BE2C (cell line): Measurements from ENCODE around the gene RRAGB.

Source experiments
- DNase-seq: peaks from one replicate; pipeline ENCODE4 v3.0.0-alpha.2; 2020
- H3K27me3 ChIP-seq: fragments of 250-450 bp; sonication (Bioruptor Pico); 2 replicates; pipeline ENCODE4 v1.5.1; 2020; ENCODE audit warnings: mild to moderate bottlenecking
- H3K36me3 ChIP-seq: fragments of 250-450 bp; sonication (Bioruptor Pico); 2 replicates; pipeline ENCODE4 v1.5.1; 2020; ENCODE audit warnings: mild to moderate bottlenecking
- H3K4me1 ChIP-seq: fragments of 250-450 bp; sonication (Bioruptor Pico); 2 replicates; pipeline ENCODE4 v1.5.1; 2020
- H3K4me3 ChIP-seq: 2 replicates; pipeline ENCODE4 v1.5.1; 2011; ENCODE audit warnings: low read depth, low read length
- H3K9me3 ChIP-seq: fragments of 250-450 bp; sonication (Bioruptor Pico); 2 replicates; pipeline ENCODE4 v1.5.1; 2020
- CTCF ChIP-seq: IDR thresholded peaks from 2 replicates; pipeline ENCODE4 v1.5.1; 2012; ENCODE audit warnings: mild to moderate bottlenecking, low read depth, low read length

Gene RRAGB

DNA sequence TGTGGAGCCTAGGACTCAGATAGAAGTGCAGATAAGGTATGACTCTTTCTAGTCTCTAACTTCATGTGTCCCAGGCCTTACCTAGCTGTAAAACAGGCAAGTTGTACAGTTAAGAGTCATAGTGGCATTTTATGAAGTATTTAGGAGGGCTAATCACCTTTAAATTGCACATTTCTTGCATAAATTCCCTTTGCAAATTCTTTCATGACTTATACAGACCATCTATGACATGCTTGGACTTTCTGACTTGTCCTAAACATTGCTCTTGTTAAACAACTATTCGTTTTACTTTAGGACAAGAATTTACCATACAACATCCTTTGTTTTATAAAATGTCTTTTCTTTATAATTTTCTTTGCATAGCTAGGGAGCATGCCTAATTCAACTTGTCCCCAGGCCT lies 7.8 kb upstream of the RRAGB start:
- H3K4me3 ChIP-seq, result no peak overlapping the region
- H3K36me3 ChIP-seq, result no peaks in the 10 kb centered on the region
- DNase-seq, result no peak
- TF ChIP-seq CTCF, result no peak
- no peaks in the 10 kb centered on the region for H3K9me3 ChIP-seq
- no peaks in the 10 kb centered on the region for H3K4me1 ChIP-seq
- no peaks in the 10 kb centered on the region for H3K27me3 ChIP-seq

DNA sequence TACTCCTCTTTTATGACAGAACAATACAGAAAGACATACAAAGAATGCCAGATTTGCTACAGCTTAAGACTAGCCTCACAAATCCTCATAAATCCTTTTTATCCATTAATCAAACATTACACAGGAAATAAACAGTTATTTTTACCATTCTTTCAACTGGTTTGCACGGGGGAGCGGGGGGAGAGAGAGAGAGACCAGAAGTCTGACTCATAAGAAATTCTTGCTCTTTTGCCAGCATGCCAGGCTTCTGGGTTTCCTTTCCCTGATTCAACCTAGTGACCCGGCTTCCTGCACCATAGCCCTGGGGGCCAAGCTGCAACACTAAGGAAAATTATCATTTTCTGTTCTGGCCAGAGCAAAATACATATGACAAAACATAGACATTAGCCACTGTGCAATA lies 6.8 kb upstream of the RRAGB start:
- Histone ChIP-seq H3K9me3 (no peaks in the 10 kb centered on the region), H3K27me3 (no peaks in the 10 kb centered on the region), H3K36me3 (no peaks in the 10 kb centered on the region), H3K4me3 (no peak overlapping the region), H3K4me1 (no peaks in the 10 kb centered on the region)
- no peak for TF ChIP-seq CTCF
- no peak for DNase-seq

DNA sequence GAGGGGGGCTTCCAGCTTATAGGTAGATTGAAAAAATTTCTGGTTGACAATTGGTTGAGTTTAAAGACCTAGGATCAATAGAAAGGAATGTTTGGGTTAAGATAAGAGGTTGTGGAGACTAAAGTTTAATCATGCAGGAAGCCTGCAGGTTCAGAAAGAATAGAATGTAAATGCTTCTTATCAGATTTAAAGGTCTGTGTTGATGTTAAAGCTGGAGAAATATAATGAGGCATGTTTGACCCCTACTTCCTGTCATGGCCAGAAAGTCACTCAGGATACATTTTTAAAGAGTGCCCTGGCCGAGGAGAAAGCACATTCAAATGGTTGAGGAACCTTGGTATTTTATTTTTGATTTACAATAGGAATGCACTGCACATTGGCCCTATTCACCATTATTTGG lies 3.9 kb upstream of the RRAGB start:
- Histone ChIP-seq H3K4me3 (no peak overlapping the region), H3K9me3 (no peaks in the 10 kb centered on the region), H3K36me3 (no peaks in the 10 kb centered on the region), H3K27me3 (no peaks in the 10 kb centered on the region), H3K4me1 (no peaks in the 10 kb centered on the region)
- no peak for DNase-seq
- no peak for TF ChIP-seq CTCF

DNA sequence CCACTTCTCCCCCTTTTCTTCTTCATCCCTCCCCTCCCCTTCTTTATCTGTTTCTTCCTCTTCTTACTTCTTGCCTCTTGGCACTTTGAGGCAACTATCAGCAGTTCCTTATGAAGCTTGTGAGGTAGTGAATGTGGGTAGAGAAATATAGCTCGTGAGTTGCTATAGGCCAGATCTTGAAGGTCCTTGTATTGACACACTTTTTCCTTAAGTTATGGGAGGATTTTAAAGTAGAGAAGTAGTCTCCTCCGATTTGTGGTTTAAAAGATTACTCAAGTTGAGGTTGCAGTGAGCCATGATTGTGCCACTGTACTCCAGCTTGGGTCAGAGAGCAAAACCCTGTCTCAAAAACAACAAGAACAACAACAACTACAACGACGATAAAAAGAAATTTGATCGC lies 3.4 kb upstream of the RRAGB start:
- no peak for DNase-seq
- no peak for TF ChIP-seq CTCF

GRCh38 chrX:55715847-55716246 lies 1.7 kb upstream of the RRAGB start:
- Histone ChIP-seq H3K27me3 (no peaks in the 10 kb centered on the region), H3K4me1 (no peaks in the 10 kb centered on the region), H3K9me3 (no peaks in the 10 kb centered on the region), H3K36me3 (no peaks in the 10 kb centered on the region), H3K4me3 (no peak overlapping the region)
- DNase-seq, result peak; percentile 4
- peak; percentile 24 for TF ChIP-seq CTCF

More for the DNA sequence above, 3.4 kb upstream of the RRAGB start:
- H3K4me3 ChIP-seq, result no peak overlapping the region
- no peaks in the 10 kb centered on the region for H3K9me3 ChIP-seq
- H3K36me3 ChIP-seq, result no peaks in the 10 kb centered on the region
- no peaks in the 10 kb centered on the region for H3K4me1 ChIP-seq
- no peaks in the 10 kb centered on the region for H3K27me3 ChIP-seq

DNA sequence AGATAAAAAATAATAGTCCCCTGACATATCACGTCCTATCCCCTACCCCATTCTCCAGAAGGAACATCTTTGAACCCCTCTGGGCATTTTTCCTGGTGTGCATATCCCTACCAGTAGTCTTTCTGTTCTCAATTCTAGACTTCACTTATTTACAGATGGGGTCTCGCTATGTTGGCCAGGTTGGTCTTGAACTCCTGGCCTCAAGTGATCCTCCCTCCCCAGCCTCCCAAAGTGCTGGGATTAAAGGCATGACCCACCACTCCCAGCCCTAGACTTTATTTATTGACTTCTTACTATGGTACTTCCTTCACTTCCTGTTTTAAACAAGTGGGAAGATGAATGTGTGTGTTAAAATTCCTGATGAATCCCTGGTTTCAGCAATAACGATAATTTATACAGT lies 612 bp upstream of the RRAGB start:
- Histone ChIP-seq H3K27me3 (no peaks in the 10 kb centered on the region), H3K36me3 (no peaks in the 10 kb centered on the region), H3K4me1 (no peaks in the 10 kb centered on the region), H3K4me3 (peak overlapping the region; percentile 47), H3K9me3 (no peaks in the 10 kb centered on the region)
- TF ChIP-seq CTCF, result no peak
- no peak for DNase-seq
